ENCODE results near the gene HSPA1A.

The HSPA1A gene

DNA sequence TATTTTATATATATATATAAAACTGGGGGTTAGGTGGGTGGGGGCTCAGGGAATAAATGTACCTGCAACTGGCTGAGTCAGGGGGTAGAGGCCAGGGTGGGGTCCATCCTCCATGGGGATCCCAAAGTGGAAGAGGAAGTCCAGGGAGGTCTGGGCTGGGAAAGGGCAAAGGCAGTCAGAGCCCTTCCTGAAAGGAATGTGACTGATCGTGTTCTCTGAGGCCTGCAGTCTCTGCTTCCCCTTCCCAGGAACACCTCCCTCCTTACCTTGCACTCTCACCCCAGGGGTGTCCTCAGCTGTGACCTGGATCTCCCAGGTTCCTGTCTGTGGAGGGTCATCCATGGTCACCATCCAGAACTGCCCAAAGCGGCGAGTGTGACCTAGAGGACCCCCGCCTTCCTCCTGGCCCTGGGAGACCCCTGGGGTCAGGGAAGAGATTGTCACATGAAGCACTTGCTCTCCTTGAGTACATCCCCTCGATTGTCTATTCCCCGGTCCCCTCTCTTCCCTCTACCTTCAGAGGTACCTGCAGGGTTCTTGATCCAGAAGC lies 48.2 kb upstream of the HSPA1A start:
- Histone ChIP-seq H3F3A (ENCODE audit: low read depth) (no peaks in the 10 kb centered on the region), H3K4me1 (ENCODE audit: insufficient read depth, low read length, poor library complexity, severe bottlenecking) (peaks cover 6% of the 10 kb centered on the region), H3K4me3 (ENCODE audit: low read length, poor library complexity, severe bottlenecking) (no peak overlapping the region), H3K9me2 (replicated peaks; ENCODE audit: low read depth, low read length) (no peaks in the 10 kb centered on the region), H3K79me2 (ENCODE audit: insufficient read depth, low read length) (no peaks in the 10 kb centered on the region), H3K4me2 (ENCODE audit: low read depth, low read length, poor library complexity, severe bottlenecking) (no peak overlapping the region), H4K20me1 (ENCODE audit: insufficient read depth, low read length, poor library complexity, severe bottlenecking) (no peaks in the 10 kb centered on the region), H3K27me3 (ENCODE audit: insufficient read depth, low read length, poor library complexity, severe bottlenecking) (no peaks in the 10 kb centered on the region), H2AFZ (ENCODE audit: low read length) (no peak overlapping the region), H3K9me3 (ENCODE audit: insufficient read depth, low read depth, low read length) (no peaks in the 10 kb centered on the region), H3K9ac (ENCODE audit: low read depth, low read length, poor library complexity, severe bottlenecking) (no peak overlapping the region), H3K36me3 (ENCODE audit: insufficient read depth, low read length) (no peaks in the 10 kb centered on the region)
- TF ChIP-seq, protein P1, sequence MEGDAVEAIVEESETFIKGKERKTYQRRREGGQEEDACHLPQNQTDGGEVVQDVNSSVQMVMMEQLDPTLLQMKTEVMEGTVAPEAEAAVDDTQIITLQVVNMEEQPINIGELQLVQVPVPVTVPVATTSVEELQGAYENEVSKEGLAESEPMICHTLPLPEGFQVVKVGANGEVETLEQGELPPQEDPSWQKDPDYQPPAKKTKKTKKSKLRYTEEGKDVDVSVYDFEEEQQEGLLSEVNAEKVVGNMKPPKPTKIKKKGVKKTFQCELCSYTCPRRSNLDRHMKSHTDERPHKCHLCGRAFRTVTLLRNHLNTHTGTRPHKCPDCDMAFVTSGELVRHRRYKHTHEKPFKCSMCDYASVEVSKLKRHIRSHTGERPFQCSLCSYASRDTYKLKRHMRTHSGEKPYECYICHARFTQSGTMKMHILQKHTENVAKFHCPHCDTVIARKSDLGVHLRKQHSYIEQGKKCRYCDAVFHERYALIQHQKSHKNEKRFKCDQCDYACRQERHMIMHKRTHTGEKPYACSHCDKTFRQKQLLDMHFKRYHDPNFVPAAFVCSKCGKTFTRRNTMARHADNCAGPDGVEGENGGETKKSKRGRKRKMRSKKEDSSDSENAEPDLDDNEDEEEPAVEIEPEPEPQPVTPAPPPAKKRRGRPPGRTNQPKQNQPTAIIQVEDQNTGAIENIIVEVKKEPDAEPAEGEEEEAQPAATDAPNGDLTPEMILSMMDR (conservative IDR thresholded peaks at IDR 0.05; ENCODE audit: low read length) = no peak
- TF ChIP-seq EZH2phosphoT487 (IDR thresholded peaks at IDR 0.05; ENCODE audit: borderline replicate concordance) = no peak

DNA sequence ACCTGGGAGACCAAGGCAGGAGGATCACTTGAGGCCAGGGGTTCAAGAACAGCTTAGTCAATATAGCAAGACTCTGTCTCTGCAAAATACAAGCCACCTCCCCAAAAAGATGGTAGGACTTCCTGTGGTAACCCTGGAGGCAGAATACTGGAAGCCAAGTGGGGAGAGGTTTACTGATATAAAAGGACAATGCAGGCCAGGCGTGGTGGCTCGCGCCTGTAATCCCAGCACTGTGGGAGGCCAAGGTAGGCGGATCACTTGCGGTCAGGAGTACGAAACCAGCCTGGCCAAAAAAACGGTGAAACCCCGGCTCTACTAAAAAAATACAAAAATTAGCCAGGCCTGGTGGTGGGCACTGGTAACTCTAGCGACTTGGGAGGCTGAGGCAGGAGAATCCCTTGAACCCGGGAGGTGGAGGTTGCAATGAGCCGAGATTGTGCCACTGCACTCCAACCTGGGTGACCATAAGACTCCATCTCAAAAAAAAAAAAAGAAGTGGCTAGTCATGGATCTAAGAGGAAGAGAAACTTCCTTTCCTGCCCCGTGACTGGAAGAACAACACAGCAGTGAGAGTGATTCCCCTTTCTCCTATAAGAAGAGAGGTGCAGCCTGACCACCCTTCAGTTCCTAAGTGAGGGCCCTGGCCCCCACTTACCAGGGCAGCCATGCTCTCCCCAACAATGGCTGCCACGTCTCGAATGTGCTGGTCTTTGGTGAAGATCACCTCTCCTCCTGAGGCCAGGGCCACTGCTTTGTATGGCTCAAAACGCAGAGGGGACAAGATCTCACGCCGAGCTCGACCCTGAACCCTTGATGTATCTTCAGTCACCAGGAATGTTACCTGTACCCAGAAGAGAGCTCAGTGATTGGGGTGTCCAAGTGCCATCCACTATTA lies 46.7 kb upstream of the HSPA1A start:
- H4K20me1 ChIP-seq (ENCODE audit: insufficient read depth, low read length, poor library complexity, severe bottlenecking) = no peaks in the 10 kb centered on the region
- no peak overlapping the region for H3K4me2 ChIP-seq (ENCODE audit: low read depth, low read length, poor library complexity, severe bottlenecking)
- H3K36me3 ChIP-seq (ENCODE audit: insufficient read depth, low read length) = no peaks in the 10 kb centered on the region
- TF ChIP-seq, protein P1 (conservative IDR thresholded peaks at IDR 0.05; ENCODE audit: low read length) = no peak
- TF ChIP-seq EZH2phosphoT487 (IDR thresholded peaks at IDR 0.05; ENCODE audit: borderline replicate concordance) = no peak
- H3K9ac ChIP-seq (ENCODE audit: low read depth, low read length, poor library complexity, severe bottlenecking) = no peak overlapping the region
- H3K4me3 ChIP-seq (ENCODE audit: low read length, poor library complexity, severe bottlenecking) = no peak overlapping the region
- H3K27me3 ChIP-seq (ENCODE audit: insufficient read depth, low read length, poor library complexity, severe bottlenecking) = no peaks in the 10 kb centered on the region
- no peaks in the 10 kb centered on the region for H3F3A ChIP-seq (ENCODE audit: low read depth)
- H2AFZ ChIP-seq (ENCODE audit: low read length) = no peak overlapping the region
- no peaks in the 10 kb centered on the region for H3K9me2 ChIP-seq (replicated peaks; ENCODE audit: low read depth, low read length)
- no peaks in the 10 kb centered on the region for H3K79me2 ChIP-seq (ENCODE audit: insufficient read depth, low read length)
- no peaks in the 10 kb centered on the region for H3K9me3 ChIP-seq (ENCODE audit: insufficient read depth, low read depth, low read length)
- peaks cover 11% of the 10 kb centered on the region for H3K4me1 ChIP-seq (ENCODE audit: insufficient read depth, low read length, poor library complexity, severe bottlenecking)

DNA sequence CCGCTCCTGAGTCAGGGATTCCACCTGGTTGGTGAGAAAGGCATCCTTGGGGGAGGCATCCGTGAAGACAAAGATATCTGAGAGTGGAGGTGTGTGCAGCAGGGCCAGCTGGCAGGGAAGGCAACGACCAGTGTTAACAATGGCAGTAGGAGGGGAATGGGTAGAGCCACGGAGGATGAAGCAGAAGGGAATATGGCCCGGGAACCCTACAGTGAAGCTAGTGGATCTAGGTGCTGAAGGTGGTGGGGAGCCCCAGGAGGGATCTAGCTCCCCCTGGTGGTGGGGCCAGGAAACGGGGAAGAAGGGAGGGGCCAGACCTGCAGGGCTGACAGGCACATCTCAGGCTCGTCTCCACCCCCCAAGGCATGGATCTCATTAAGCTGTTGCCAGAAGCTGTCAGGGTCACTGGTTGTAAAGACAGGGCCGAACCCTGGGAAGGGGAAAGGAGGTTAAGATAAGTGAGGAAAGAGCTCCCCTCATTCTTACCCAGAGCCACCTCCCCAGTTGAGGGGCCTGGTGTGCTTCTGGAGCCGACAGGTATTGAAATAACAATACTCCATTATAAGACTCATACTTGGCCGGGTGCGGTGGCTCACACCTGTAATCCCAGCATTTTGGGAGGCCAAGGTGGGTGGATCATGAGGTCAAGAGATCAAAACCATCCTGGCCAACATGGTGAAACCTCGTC lies 45.5 kb upstream of the HSPA1A start:
- peaks cover 11% of the 10 kb centered on the region for H3K4me1 ChIP-seq (ENCODE audit: insufficient read depth, low read length, poor library complexity, severe bottlenecking)
- H3F3A ChIP-seq (ENCODE audit: low read depth) = no peaks in the 10 kb centered on the region
- H3K79me2 ChIP-seq (ENCODE audit: insufficient read depth, low read length) = no peaks in the 10 kb centered on the region
- no peaks in the 10 kb centered on the region for H3K36me3 ChIP-seq (ENCODE audit: insufficient read depth, low read length)
- H3K4me2 ChIP-seq (ENCODE audit: low read depth, low read length, poor library complexity, severe bottlenecking) = no peak overlapping the region
- no peaks in the 10 kb centered on the region for H4K20me1 ChIP-seq (ENCODE audit: insufficient read depth, low read length, poor library complexity, severe bottlenecking)
- H3K9me2 ChIP-seq (replicated peaks; ENCODE audit: low read depth, low read length) = no peaks in the 10 kb centered on the region
- H3K27me3 ChIP-seq (ENCODE audit: insufficient read depth, low read length, poor library complexity, severe bottlenecking) = no peaks in the 10 kb centered on the region
- no peaks in the 10 kb centered on the region for H3K9me3 ChIP-seq (ENCODE audit: insufficient read depth, low read depth, low read length)
- no peak overlapping the region for H3K9ac ChIP-seq (ENCODE audit: low read depth, low read length, poor library complexity, severe bottlenecking)
- no peak overlapping the region for H3K4me3 ChIP-seq (ENCODE audit: low read length, poor library complexity, severe bottlenecking)
- no peak overlapping the region for H2AFZ ChIP-seq (ENCODE audit: low read length)
- TF ChIP-seq, protein P1 (conservative IDR thresholded peaks at IDR 0.05; ENCODE audit: low read length) = peak; percentile 92
- no peak for TF ChIP-seq EZH2phosphoT487 (IDR thresholded peaks at IDR 0.05; ENCODE audit: borderline replicate concordance)
